Kidney (tissue), 14 donors: Measurements from ENCODE around the gene FBXO11. TPM values are rescaled to one million over a fixed set of nuclear protein-coding genes. Genes with fewer than 3 reads are reported as not detected.

Experiments used
- DNase-seq, 5 donors: peaks; one replicate each; pipeline ENCODE4 v3.0.0-alpha.2; 2013 to 2020
- FAIRE-seq: peaks from 2 replicates; lab custom pipeline; 2012; peaks lifted over from hg19 to GRCh38; lab: Jason Lieb, UNC
- H3K27ac ChIP-seq, 2 donors: one replicate each; pipeline ENCODE4 v1.7.0; 2013; ENCODE audit warnings: low read depth in 2 of 2, low read length in 2 of 2, inconsistent platforms in 1 of 2
- H3K27me3 ChIP-seq: one replicate; pipeline ENCODE4 v1.7.1; 2013; ENCODE audit warnings: low read length, inconsistent platforms; ENCODE audit not compliant: control insufficient read depth, insufficient read depth
- H3K36me3 ChIP-seq, 3 donors: one replicate each; pipeline versions ENCODE4 v1.7.0 to v1.7.1; 2013; ENCODE audit warnings: low read length in 3 of 3, control low read depth in 1 of 3, inconsistent platforms in 1 of 3; ENCODE audit not compliant: insufficient read depth in 3 of 3, control insufficient read depth in 2 of 3
- H3K4me1 ChIP-seq, 3 donors: one replicate each; pipeline versions ENCODE4 v1.7.0 to v1.7.1; 2013; ENCODE audit warnings: low read length in 3 of 3, inconsistent platforms in 1 of 3, low read depth in 1 of 3; ENCODE audit not compliant: control insufficient read depth in 2 of 3, insufficient read depth in 2 of 3
- H3K4me3 ChIP-seq, 3 donors: one replicate each; pipeline versions ENCODE4 v1.7.0 to v1.8.1; 2013; ENCODE audit warnings: low read length in 3 of 3, control low read depth in 1 of 3, inconsistent platforms in 1 of 3
- H3K9ac ChIP-seq, 3 donors: one replicate each; pipeline versions ENCODE4 v1.7.0 to v1.7.1; 2013; ENCODE audit warnings: low read length in 3 of 3, control low read depth in 1 of 3, inconsistent platforms in 1 of 3
- H3K9me3 ChIP-seq, 3 donors: one replicate each; pipeline versions ENCODE4 v1.7.0 to v1.7.1; 2013; ENCODE audit warnings: low read length in 3 of 3, control low read depth in 1 of 3, inconsistent platforms in 1 of 3; ENCODE audit not compliant: control insufficient read depth in 2 of 3, insufficient read depth in 1 of 3
- CTCF ChIP-seq: IDR thresholded peaks from 3 replicates; pipeline ENCODE4 v1.5.1; 2012; ENCODE audit warnings: mild to moderate bottlenecking, moderate library complexity, borderline replicate concordance; ENCODE audit not compliant: insufficient read depth; ENCODE audit errors: extremely low read depth
- intact Hi-C: fragments of 100-400 bp; cut with DNase I; formaldehyde crosslinking; loops from one replicate; pipeline ENCODE4 v1.11.1; 2022
- polyA plus RNA-seq: library from polyadenylated mRNA; stranded (reverse); fragments of 350-450 nt; fragmentation: Illumina TruSeq; extraction: RNeasy Lipid Tissue Mini Kit (QIAGEN cat#74804); gene quantifications from one replicate; pipeline ENCODE4 v1.2.3, GENCODE V29; 2014; ENCODE audit warnings: low read depth, low replicate concordance; ENCODE audit not compliant: insufficient read depth
- total RNA-seq: library from RNA; stranded (reverse); fragmentation: NEBNext Ultra II Directional; extraction: Animal tissue kit (Norgen Biotek cat#: 25700); gene quantifications from one replicate; pipeline ENCODE4 v1.2.1, GENCODE V29; 2021
- donor health status: control.
- donor health status: control.
- donor health status: control.
- donor health status: control.
- donor health status: control.
- donor health status: DM: yes; HTN: yes; CAD: no.
- donor health status: Normal renal cell carcinoma (clear cell type).

Gene FBXO11
- total and polyA plus RNA-seq, 2 donors from 2014 or later: 21.9 to 68.7 TPM

DNA sequence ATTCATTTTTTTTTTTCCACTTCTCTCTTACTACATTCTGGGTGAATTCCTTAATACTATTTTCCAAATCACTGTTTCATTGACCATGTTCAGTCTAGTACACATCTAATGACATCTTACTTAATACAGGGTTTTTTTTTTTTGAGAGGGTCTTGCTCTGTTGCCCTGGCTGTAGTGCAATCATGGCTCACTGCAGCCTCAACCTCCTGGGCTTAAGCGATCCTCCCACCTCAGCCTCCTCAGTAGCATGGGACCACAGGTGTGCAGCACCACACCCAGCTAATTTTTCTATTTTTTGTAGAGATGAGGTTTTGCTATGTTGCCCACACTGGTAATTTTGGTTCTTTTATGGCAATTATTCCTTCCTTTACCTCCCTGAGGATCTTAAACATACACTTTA, 29.4 kb downstream of the FBXO11 start:
- Histone ChIP-seq H3K4me3 (no peak overlapping the region), H3K9me3 (no peaks in the 10 kb centered on the region), H3K4me1 (no peaks in the 10 kb centered on the region), H3K27ac (no peak overlapping the region), H3K9ac (no peak overlapping the region), H3K36me3 (no peaks in the 10 kb centered on the region), H3K27me3 (no peaks in the 10 kb centered on the region)
- intact Hi-C loops: no loop called here
- DNase-seq: no peak
- FAIRE-seq: no peak
- no peak for TF ChIP-seq CTCF

GRCh38 chr2:47872941-47873340, 33.4 kb downstream of the FBXO11 start:
- H3K4me1 ChIP-seq: peaks cover 0 to 1% (median 0%) of the 10 kb centered on the region in 3 donors
- intact Hi-C loops: no loop called here
- H3K27ac ChIP-seq: no peak overlapping the region
- H3K27me3 ChIP-seq: no peaks in the 10 kb centered on the region
- no peak for FAIRE-seq
- no peak overlapping the region for H3K4me3 ChIP-seq
- H3K9me3 ChIP-seq: no peaks in the 10 kb centered on the region
- no peak overlapping the region for H3K9ac ChIP-seq
- no peaks in the 10 kb centered on the region for H3K36me3 ChIP-seq
- no peak for DNase-seq
- no peak for TF ChIP-seq CTCF

DNA sequence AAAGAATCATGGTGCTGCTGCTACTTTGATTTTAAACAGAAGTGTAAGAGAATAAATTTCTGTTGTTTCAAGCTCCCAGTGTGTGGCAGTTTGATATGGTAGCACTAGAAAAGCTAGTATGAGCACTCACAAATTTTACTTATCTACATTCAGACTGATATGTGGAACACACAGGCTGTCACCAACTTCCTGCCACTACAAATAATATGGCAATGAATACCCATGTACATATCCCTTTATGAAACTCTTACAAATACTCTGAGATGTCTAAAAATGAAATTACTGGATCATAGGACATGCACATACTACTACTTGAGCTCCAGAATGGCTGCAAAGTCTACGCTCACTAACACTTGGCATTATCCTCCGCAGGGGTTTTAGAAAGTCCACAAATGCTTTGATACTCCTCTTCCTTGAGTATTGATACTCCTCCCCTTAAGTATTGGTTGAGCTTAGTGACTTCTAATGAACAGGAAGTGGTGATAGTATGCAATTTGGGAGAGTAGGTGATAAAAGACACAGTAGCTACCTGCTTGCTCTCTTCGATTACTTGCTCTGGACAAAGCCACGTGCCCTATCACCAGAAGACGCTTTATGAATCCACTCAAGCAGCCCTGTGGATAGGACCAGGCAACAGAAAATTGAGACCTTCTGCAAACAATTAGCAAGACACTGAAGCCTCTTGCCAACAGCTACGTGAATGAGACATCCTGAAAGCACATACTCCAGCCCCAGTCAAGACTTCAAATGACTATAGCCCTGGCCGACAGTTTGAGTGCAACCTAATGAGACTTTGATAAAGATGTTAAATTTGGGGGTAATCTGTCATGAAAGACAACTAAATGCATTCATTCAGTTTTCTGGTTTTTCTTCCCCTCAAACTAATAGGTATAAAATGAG, 35.4 kb downstream of the FBXO11 start:
- DNase-seq: no peak
- no peak overlapping the region for H3K27ac ChIP-seq

More for the DNA sequence above, 35.4 kb downstream of the FBXO11 start:
- no peaks in the 10 kb centered on the region for H3K27me3 ChIP-seq
- H3K4me3 ChIP-seq: no peak overlapping the region
- intact Hi-C loops: no loop called here
- FAIRE-seq: no peak
- H3K9ac ChIP-seq: no peak overlapping the region
- no peak for TF ChIP-seq CTCF
- H3K9me3 ChIP-seq: no peaks in the 10 kb centered on the region
- peaks cover 0 to 13% (median 4%) of the 10 kb centered on the region in 3 donors for H3K4me1 ChIP-seq
- no peaks in the 10 kb centered on the region for H3K36me3 ChIP-seq
